Stimulated activated CD4-positive, alpha-beta T cell treated with anti-CD3 and anti-CD28 coated beads, Interleukin-15, amount 100 ng/mL, for 48 hours (primary cell): ENCODE measurements around the gene HDAC5.

Experiments used
- DNase-seq, 2 donors: peaks; one replicate each; pipeline ENCODE4 v3.0.0-alpha.2; 2020; ENCODE audit warnings: low read depth in 2 of 2

HDAC5 gene

GRCh38 chr17:44087319-44087718 is 36.1 kb downstream of the HDAC5 start:
- no peak for DNase-seq

GRCh38 chr17:44086364-44087311 is 36.8 kb downstream of the HDAC5 start:
- peak; percentile 48 to 54 for DNase-seq

DNA sequence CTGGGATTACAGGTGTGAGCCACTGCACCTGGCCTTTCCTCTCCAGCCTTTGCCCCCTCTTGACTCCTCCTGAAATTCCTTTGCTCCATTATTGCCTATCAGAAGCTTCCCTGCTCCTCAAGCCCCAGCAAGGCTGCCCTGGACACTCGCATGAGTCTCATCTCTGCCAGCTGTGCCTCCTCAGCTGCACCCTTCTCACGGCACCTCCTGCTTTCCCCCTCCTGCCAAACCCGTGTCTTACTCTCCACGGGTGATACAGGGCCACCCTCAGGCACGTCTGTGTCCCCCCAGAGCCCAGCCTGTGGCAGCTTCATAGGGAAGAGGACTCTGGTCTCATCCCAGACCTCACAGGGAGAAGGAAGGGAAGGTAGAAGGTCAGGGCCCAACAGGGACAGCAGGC is 37.5 kb downstream of the HDAC5 start:
- DNase-seq = no peak

- no peak for DNase-seq
Observed at GRCh38 chr17:44084921-44085320, 38.5 kb downstream of the HDAC5 start.

DNA sequence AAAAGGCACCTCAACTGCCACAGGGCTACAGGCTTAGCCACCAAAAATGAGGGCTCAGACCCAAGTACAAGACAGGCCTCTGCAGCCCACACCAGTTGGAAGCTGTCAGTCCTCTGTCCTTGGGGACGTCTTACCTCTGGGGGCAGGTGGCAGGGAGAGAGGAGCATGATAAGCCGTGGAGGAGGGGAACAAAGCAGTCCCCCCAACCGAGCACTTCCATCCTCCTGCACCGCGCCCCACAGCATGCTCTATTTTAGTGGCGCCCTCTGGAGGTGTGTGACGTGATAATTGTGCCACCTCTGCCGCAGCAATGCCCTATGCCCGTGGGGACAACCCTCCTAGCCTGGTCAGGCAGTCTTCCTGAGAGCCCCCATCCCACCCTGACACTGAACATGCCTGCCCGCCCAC is 39.3 kb downstream of the HDAC5 start:
- peak; percentile 14 to 21 for DNase-seq

DNA sequence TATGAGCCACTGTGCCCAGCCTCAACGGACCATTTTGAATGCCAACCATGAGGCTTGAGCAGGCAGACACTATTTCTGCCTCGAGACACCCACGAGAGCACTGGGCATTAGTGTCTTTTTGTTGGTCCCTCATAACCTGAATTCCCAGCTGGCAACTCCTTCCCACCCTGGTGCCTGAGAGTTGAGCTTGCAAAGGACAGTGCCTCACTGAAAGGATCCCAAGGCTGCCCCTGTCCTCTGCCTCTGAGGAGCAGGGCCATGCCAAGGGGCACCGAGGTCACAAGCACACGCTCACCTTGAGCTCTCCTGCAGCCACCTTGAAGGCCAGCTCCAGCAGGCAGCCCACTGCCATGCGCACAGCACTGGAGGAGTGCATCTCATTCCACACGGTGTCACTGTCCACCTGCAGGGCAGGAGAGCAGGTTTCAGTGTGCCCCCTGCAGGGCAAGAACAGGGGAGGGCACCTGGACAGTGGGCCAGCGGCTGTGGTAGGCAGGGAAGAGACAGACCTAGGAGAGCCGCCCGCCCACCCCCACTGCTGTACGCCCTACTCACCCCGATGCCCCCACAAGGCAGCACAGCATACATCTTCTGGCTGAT is 40.1 kb downstream of the HDAC5 start:
- no peak for DNase-seq

- DNase-seq = no peak
Observed at GRCh38 chr17:44082256-44082927, 41.0 kb downstream of the HDAC5 start.

GRCh38 chr17:44081681-44082080 is 41.8 kb downstream of the HDAC5 start:
- DNase-seq = no peak

DNA sequence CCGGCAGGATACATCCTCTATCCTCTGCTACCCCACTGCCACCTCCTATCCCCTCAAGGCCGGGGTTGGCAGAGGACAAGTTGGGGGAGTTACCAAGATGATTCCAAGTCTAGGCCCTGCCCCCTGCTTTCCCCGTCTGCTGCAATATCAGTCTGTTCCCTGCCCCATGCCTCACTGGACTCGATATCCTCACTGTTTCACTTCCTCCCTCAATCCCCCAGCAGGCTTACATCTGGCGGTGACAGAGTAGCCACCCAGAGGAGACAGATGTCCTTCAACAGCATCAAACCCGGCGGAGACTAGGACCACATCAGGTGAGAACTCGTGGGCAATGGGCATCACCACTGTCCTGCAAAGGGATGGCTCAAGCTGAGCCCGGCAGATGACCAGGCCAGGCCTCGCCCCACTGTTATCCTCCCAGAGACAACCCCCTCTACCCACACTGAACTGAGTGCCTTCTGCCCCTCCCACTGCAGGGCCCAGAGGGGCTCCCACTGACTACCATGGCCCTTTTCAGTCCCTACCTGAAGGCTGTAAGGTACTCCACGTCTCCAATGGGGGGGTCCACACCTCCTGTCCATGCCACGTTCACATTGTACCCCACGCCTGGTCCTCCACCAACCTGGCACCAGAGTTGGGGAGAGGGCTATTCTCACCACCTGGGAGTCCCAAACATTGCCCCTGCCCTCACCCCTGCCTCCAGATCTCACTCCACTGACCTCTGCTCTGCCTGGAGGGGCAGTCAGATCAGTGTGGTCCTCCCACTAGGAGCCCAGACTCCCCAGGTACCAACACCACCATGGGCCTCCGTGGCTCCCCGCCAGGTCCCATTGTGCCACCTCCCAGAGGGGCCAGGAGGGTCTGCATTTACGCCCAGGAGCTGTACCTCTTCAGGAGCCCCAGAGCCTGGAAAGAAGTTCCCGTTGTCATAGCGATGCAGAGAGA is 43.3 kb downstream of the HDAC5 start:
- no peak for DNase-seq

DNA sequence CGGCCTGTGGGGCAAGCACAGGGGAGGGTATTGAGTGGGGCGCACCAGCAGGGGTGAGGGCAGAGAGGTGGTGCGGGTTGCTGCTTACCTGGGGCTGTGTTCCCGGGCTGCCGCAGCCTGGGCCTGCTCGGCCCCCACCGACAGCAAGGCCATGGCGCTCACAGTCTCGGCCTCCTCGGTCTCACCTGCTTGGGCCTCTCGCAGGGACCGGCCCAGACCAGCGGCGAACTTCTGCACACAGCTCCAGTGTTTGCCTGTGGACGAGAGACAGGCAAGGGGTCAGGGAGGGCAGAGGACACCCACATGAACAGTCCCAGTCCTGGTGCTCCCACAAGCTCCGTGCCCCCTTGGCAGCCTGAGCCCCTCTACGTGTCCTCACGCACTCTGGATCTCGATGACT is 45.0 kb downstream of the HDAC5 start:
- DNase-seq = no peak

GRCh38 chr17:44077595-44077909 is 45.9 kb downstream of the HDAC5 start:
- no peak for DNase-seq

GRCh38 chr17:44076716-44077594 is 46.5 kb downstream of the HDAC5 start:
- no peak for DNase-seq

- DNase-seq = no peak
Observed at GRCh38 chr17:44075598-44076293, 47.7 kb downstream of the HDAC5 start.

DNA sequence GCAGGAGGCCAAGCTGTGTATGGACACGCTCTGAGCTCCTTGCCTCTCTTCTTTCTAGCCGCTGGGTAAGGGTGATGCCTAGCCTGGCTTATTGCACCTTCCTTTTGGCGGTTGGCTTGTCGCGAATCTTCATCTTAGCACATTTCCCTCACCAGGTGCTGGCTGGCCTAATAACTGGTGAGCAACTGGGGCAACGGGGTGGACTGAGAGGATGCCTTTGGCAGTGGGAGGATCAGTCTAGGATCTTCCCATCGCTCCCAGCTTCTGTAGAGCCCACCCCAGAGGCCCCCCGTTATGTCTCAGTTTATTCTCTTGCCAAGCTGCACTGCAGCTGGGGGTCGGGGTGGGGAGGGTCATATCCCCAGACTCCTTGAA is 48.5 kb downstream of the HDAC5 start:
- no peak for DNase-seq

- DNase-seq = no peak
Observed at GRCh38 chr17:44074231-44074910, 49.1 kb downstream of the HDAC5 start.

GRCh38 chr17:44071772-44072171 is 51.7 kb downstream of the HDAC5 start:
- no peak for DNase-seq

GRCh38 chr17:44071198-44071520 is 52.3 kb downstream of the HDAC5 start:
- peak in 1 of 2 donors; percentile 51 for DNase-seq

- DNase-seq = peak; percentile 79 to 86
Observed at GRCh38 chr17:44070455-44071197, 52.8 kb downstream of the HDAC5 start, which contains the start of gene G6PC3. G6PC3 (plus strand) TSS chr17:44070735; CDS start chr17:44070966, 231 bp downstream.

DNA sequence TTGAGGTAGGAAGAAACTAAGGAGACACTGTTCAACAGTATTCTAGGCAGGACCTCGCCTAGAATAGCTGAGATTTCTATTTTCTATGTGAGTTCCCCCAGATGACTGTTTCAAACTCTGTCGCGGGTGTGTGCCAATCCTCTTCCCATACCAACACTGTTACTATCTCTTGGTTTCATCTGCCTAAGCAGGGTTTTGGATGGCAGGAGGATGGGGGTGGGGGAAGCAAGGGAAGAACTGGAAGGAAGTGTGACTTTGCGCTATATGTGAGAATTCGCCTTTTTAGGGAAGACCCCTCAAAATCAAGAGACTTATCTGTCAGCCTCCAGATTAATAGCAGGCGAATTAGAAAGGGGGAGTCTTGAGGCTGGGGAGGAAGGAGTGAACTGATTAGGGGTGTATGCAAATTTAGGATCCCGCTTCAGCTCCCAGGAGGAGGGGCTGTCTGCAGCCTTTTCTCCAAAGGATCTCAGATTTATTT is 53.4 kb downstream of the HDAC5 start:
- DNase-seq = no peak
